Caco-2 (cell line): ENCODE data around the gene METAP1. TPM values are rescaled to one million over a fixed set of nuclear protein-coding genes. Genes with fewer than 3 reads are reported as not detected.
A peak's percentile ranks its signal among the peaks of the same experiment; 100 is the strongest.
"Not testable (repeated sequence)": the region's sequence is repeated elsewhere in the genome, so short reads cannot be mapped to it uniquely, and the experiment has no call there.

Experiments used
- BruUV-seq: library from RNA; stranded (reverse); fragments of 400-500 nt; replicated peaks from 2 replicates; lab custom pipeline; 2021; lab: Mats Ljungman, UMichigan
- CTCF ChIA-PET: fragments of 300-600 bp; sonication (Branson Sonifier 250); formaldehyde crosslinking; loops from one replicate; lab custom pipeline; 2022; ENCODE audit warnings: antibody characterized with exemption; lab: Charles Lee
- POLR2A ChIA-PET: fragments of 300-600 bp; sonication (Branson Sonifier 250); formaldehyde crosslinking; loops from one replicate; lab custom pipeline; 2022; ENCODE audit warnings: antibody characterized with exemption; lab: Charles Lee
- DNase-seq, 2 experiments: peaks; one replicate each; pipeline versions ENCODE4 v3.0.0 to v3.0.0-alpha.2; 2020 to 2022
- H3K27me3 ChIP-seq: replicated peaks from 2 replicates; pipeline ENCODE4 v1.6.0; 2011; ENCODE audit warnings: low read length; ENCODE audit not compliant: control insufficient read depth, insufficient read depth
- H3K36me3 ChIP-seq: 2 replicates; pipeline ENCODE4 v1.5.1; 2011; ENCODE audit warnings: low read length; ENCODE audit not compliant: control insufficient read depth, insufficient read depth
- H3K4me1 ChIP-seq: fragments of 250-450 bp; sonication (Bioruptor Pico); 2 replicates; pipeline ENCODE4 v1.5.1; 2020; ENCODE audit warnings: mild to moderate bottlenecking
- H3K4me3 ChIP-seq: 2 replicates; pipeline ENCODE4 v1.5.1; 2011; ENCODE audit warnings: low read depth, mild to moderate bottlenecking, control low read depth, low read length
- H3K9me3 ChIP-seq: fragments of 250-450 bp; sonication (Bioruptor Pico); 2 replicates; pipeline ENCODE4 v1.5.1; 2020; ENCODE audit warnings: mild to moderate bottlenecking, moderate library complexity
- H3K27ac Mint-ChIP-seq: one replicate; pipeline ENCODE4 v1.8.0; 2022; ENCODE audit warnings: mixed read lengths; ENCODE audit not compliant: unreplicated experiment
- H3K27me3 Mint-ChIP-seq: one replicate; pipeline ENCODE4 v1.8.0; 2022; ENCODE audit warnings: mixed read lengths; ENCODE audit not compliant: insufficient read depth, unreplicated experiment
- H3K36me3 Mint-ChIP-seq: one replicate; pipeline ENCODE4 v1.8.0; 2022; ENCODE audit warnings: mild to moderate bottlenecking, mixed read lengths; ENCODE audit not compliant: insufficient read depth, unreplicated experiment
- H3K4me1 Mint-ChIP-seq: one replicate; pipeline ENCODE4 v1.8.0; 2022; ENCODE audit warnings: low read depth, mixed read lengths; ENCODE audit not compliant: unreplicated experiment
- H3K4me3 Mint-ChIP-seq: one replicate; pipeline ENCODE4 v1.8.0; 2022; ENCODE audit warnings: mild to moderate bottlenecking, moderate library complexity, mixed read lengths; ENCODE audit not compliant: unreplicated experiment
- H3K9me3 Mint-ChIP-seq: one replicate; pipeline ENCODE4 v1.8.0; 2022; ENCODE audit warnings: mixed read lengths; ENCODE audit not compliant: unreplicated experiment
- intact Hi-C: fragments of 100-400 bp; cut with micrococcal nuclease; formaldehyde crosslinking; loops from one replicate; pipeline ENCODE4 v1.10.0; 2022; ENCODE audit not compliant: unreplicated experiment
- total RNA-seq: library from RNA; stranded (reverse); gene quantifications from 2 replicates; pipeline ENCODE4 v1.2.3, GENCODE V29; 2022
- TF ChIP-seq, protein P1 (sequence below), 2 experiments: fragments of 200-600 bp in 1 of 2; IDR thresholded peaks; 1 replicate in 1 of 2; 2 replicates in 1 of 2; pipeline versions ENCODE4 v1.5.1 to v1.8.0; 2011 to 2022; ENCODE audit warnings: antibody characterized with exemption in 1 of 2, control low read depth in 1 of 2, inconsistent platforms in 1 of 2, low read depth in 1 of 2, low read length in 1 of 2, mild to moderate bottlenecking in 1 of 2, moderate library complexity in 1 of 2; ENCODE audit not compliant: insufficient read depth in 1 of 2, severe bottlenecking in 1 of 2, unreplicated experiment in 1 of 2

The METAP1 gene
- total RNA-seq, 1 experiment from 2014 or later, result 83.0 TPM

DNA sequence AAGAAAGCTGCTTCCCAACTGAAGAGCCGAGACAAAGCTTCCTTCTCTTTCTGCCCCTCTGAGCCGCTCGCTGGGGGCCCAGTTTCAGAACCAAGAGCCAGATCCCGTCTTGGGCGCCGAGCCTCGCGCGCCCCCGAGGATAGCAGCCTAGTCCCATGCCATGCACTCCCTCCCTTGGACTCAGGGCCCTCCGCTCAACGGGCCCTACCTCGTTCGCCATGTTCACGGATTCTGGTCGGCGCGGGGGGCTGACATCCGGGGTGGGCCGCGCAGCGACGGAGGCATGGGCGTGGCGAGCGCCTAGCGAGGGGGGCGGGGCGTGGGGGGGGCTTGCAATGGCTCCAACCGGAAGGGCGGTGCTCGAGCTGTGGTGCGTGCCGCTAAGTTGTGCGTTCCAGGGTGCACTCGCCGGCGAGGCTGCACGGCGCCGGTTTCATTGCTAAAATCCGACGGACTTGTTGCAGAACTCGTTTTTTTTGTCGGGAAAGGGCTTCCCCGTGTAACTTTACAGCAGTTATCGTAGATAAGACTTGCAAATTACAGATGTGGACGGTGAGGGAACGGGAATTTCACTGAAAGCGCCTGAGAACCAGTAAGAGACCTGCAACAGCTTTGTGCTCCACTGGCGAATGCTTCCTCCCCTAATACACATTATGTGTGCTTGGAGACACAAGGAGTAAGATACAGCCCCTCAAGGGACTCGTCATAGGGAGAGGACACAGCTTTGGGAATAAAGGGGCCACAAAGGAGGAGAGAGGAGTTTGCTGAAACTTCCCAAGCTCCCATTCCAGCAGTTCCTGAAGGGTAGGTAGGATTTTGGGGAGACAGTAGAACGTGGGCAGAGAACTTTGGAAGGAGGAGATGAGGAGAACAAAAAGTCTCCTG lies 93.2 kb downstream of the METAP1 start, which contains the start of gene ADH5:
Gene ADH5 (minus strand): TSS at position 308 of the 885 bp plus-strand sequence. CDS start 88 bp downstream, at position 220.
- Histone ChIP-seq H3K4me1 (peaks cover 13% of the 10 kb centered on the region), H3K9me3 (no peaks in the 10 kb centered on the region), H3K36me3 (peaks cover 5% of the 10 kb centered on the region; the same call in 1 of the 2 replicates), H3K4me3 (peak within 1 kb of the TSS; percentile 83), H3K27me3 (no peaks in the 10 kb centered on the region)
- TF ChIP-seq, protein P1, sequence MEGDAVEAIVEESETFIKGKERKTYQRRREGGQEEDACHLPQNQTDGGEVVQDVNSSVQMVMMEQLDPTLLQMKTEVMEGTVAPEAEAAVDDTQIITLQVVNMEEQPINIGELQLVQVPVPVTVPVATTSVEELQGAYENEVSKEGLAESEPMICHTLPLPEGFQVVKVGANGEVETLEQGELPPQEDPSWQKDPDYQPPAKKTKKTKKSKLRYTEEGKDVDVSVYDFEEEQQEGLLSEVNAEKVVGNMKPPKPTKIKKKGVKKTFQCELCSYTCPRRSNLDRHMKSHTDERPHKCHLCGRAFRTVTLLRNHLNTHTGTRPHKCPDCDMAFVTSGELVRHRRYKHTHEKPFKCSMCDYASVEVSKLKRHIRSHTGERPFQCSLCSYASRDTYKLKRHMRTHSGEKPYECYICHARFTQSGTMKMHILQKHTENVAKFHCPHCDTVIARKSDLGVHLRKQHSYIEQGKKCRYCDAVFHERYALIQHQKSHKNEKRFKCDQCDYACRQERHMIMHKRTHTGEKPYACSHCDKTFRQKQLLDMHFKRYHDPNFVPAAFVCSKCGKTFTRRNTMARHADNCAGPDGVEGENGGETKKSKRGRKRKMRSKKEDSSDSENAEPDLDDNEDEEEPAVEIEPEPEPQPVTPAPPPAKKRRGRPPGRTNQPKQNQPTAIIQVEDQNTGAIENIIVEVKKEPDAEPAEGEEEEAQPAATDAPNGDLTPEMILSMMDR (IDR thresholded peaks at IDR 0.05; ENCODE audit: insufficient read depth in 1 of 2, low read depth in 1 of 2, low read length in 1 of 2, severe bottlenecking in 1 of 2, unreplicated experiment in 1 of 2), result no peak
- intact Hi-C loops, result no loop called here
- POLR2A ChIA-PET, result interaction anchor here (0.5 to 1.5 kb wide), 7 partner anchors 68 to 762 kb away, joined by 3 to 27 read pairs (median 4); partner anchors contain the start of genes ADH6, EIF4E and METAP1
- peaks cover 29% of the 10 kb centered on the region for H3K4me1 Mint-ChIP-seq
- H3K27me3 Mint-ChIP-seq, result no peaks in the 10 kb centered on the region
- TSS peak; percentile 84 for BruUV-seq
- CTCF ChIA-PET, result interaction anchor here (0.7 to 1.7 kb wide), 4 partner anchors 15 to 374 kb away, joined by 3 to 14 read pairs (median 6); partner anchors contain the start of gene METAP1
- H3K4me3 Mint-ChIP-seq, result peak within 1 kb of the TSS; percentile 98
- H3K9me3 Mint-ChIP-seq, result no peaks in the 10 kb centered on the region
- peak within 1 kb of the TSS; percentile 98 for H3K27ac Mint-ChIP-seq
- peak; percentile 80 to 85 for DNase-seq
- H3K36me3 Mint-ChIP-seq, result peaks cover 27% of the 10 kb centered on the region

DNA sequence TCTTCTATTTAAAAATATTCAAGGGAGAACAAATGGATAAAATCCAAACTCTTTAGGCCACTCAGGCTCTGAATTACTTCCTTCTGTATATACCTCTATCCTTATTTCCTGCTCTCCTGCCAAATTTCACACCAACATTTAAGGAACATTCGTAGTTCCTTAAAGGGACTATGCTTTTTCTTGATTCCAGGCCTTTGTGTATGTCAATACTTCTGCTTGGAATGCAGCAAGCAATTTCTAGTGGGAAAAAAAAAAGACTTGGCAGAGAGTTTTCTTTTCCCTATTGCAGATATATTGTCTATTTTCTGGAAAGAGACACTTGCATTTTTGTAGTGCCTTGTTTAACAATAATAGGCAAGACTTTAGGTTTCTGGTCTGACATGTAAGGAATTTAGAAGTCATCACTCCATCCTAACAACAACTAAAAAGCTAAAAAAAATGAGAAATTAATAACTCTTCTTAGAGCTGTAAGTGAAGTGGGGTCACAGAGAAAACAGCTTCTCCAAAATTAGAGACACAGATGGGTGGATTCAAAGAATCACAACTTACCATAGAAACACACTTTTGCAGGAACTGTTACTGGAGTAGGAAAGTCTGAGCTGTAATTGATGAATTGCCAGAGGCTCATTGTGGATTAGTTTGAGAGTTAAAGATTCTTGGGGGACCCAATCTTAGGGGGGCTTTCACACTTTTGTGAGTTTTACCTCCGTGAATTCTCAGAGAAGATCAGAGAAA lies 95.1 kb downstream of the METAP1 start:
- Mint-ChIP-seq H3K36me3 (peaks cover 8% of the 10 kb centered on the region), H3K9me3 (no peaks in the 10 kb centered on the region), H3K27me3 (no peaks in the 10 kb centered on the region), H3K27ac (peak overlapping the region; percentile 98), H3K4me1 (peaks cover 29% of the 10 kb centered on the region), H3K4me3 (peak overlapping the region; percentile 98)
- Histone ChIP-seq H3K36me3 (no peaks in the 10 kb centered on the region), H3K27me3 (no peaks in the 10 kb centered on the region), H3K4me3 (no peak overlapping the region), H3K9me3 (no peaks in the 10 kb centered on the region), H3K4me1 (peaks cover 13% of the 10 kb centered on the region)
- TF ChIP-seq, protein P1 (IDR thresholded peaks at IDR 0.05; ENCODE audit: insufficient read depth in 1 of 2, low read depth in 1 of 2, low read length in 1 of 2, severe bottlenecking in 1 of 2, unreplicated experiment in 1 of 2), result no peak
- BruUV-seq, result no TSS peak
- CTCF ChIA-PET, result no interaction called here
- POLR2A ChIA-PET, result no interaction called here
- DNase-seq, result no peak
- intact Hi-C loops, result no loop called here

DNA sequence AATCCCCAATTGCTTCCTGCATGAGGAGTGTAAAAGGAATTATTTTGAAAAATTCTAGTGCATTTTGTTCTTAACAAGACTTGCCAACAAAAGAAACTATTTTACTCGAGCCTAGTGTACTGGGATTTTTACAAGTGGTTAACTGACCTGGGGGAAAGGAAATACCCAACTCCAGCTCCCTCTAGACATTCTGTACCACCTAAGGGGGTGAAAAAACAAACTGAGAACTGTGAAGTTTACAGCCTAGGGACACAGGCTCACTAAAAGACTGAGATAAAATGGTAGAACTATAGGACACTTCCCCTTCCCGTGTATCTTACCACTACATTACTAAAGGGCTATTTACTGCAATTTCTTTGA lies 95.7 kb downstream of the METAP1 start:
- no peak for DNase-seq
- no TSS peak for BruUV-seq
- no peaks in the 10 kb centered on the region for H3K27me3 Mint-ChIP-seq
- intact Hi-C loops, result no loop called here
- Histone ChIP-seq H3K27me3 (no peaks in the 10 kb centered on the region), H3K9me3 (no peaks in the 10 kb centered on the region), H3K4me3 (no peak overlapping the region), H3K4me1 (peaks cover 12% of the 10 kb centered on the region), H3K36me3 (no peaks in the 10 kb centered on the region)
- CTCF ChIA-PET, result no interaction called here
- POLR2A ChIA-PET, result no interaction called here
- H3K36me3 Mint-ChIP-seq, result peaks cover 4% of the 10 kb centered on the region
- no peaks in the 10 kb centered on the region for H3K9me3 Mint-ChIP-seq
- TF ChIP-seq, protein P1 (IDR thresholded peaks at IDR 0.05; ENCODE audit: insufficient read depth in 1 of 2, low read depth in 1 of 2, low read length in 1 of 2, severe bottlenecking in 1 of 2, unreplicated experiment in 1 of 2), result no peak
- H3K4me1 Mint-ChIP-seq, result peaks cover 27% of the 10 kb centered on the region
- peak overlapping the region; percentile 98 for H3K4me3 Mint-ChIP-seq
- H3K27ac Mint-ChIP-seq, result peak overlapping the region; percentile 98

DNA sequence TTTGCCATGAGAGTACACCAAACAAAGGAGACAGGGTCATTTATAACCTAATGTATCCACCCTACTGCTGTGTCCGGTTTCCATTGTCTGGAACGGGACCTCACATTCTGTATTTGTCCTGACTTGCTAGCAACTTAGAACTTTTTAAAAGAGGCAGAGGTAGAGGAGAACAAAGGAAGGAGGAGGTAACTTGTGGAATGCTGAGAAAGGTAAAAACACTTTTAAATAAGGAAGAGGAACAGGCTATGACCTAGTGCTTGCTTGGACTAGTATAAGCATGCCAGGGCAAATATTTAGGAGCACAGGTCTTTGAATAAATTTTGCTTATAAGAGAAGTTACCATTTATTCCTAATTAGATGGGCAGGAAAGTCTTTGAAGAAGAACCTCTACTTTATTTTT lies 96.3 kb downstream of the METAP1 start:
- H3K36me3 ChIP-seq, H3K9me3 ChIP-seq, intact Hi-C loops, H3K27me3 Mint-ChIP-seq, H3K4me3 Mint-ChIP-seq, H3K36me3 Mint-ChIP-seq, BruUV-seq, H3K9me3 Mint-ChIP-seq, POLR2A ChIA-PET, CTCF ChIA-PET, DNase-seq, H3K27me3 ChIP-seq, H3K4me3 ChIP-seq, H3K27ac Mint-ChIP-seq, H3K4me1 ChIP-seq: not testable (repeated sequence)
- H3K4me1 Mint-ChIP-seq, result peaks cover 22% of the 10 kb centered on the region
